Colon (tissue), 2 donors: ENCODE measurements around the gene TNK2.
"Not testable (repeated sequence)": the region's sequence is repeated elsewhere in the genome, so short reads cannot be mapped to it uniquely, and the experiment has no call there.

Experiments used
- FAIRE-seq: peaks from 2 replicates; lab custom pipeline; 2012; peaks lifted over from hg19 to GRCh38; lab: Jason Lieb, UNC
- donor health status: control.
- donor health status: control.

Gene TNK2

GRCh38 chr3:195850857-195851543 lies 57.4 kb downstream of the TNK2 start:
- FAIRE-seq, result no peak

- no peak for FAIRE-seq
Observed at GRCh38 chr3:195849322-195850074, 58.9 kb downstream of the TNK2 start.

GRCh38 chr3:195847055-195847950 lies 61.0 kb downstream of the TNK2 start:
- FAIRE-seq, result no peak

GRCh38 chr3:195845483-195845882 lies 62.9 kb downstream of the TNK2 start:
- no peak for FAIRE-seq

- no peak for FAIRE-seq
Observed at GRCh38 chr3:195844671-195845218, 63.6 kb downstream of the TNK2 start.

- no peak for FAIRE-seq
Observed at GRCh38 chr3:195839260-195840010, 68.9 kb downstream of the TNK2 start.

- FAIRE-seq, result no peak
Observed at GRCh38 chr3:195838714-195839113, 69.6 kb downstream of the TNK2 start.

- no peak for FAIRE-seq
Observed at GRCh38 chr3:195836476-195837135, 71.7 kb downstream of the TNK2 start.

- no peak for FAIRE-seq
Observed at GRCh38 chr3:195835791-195836190, 72.6 kb downstream of the TNK2 start.

- no peak for FAIRE-seq
Observed at GRCh38 chr3:195834675-195835583, 73.4 kb downstream of the TNK2 start.

GRCh38 chr3:195829897-195830254 lies 78.5 kb downstream of the TNK2 start:
- no peak for FAIRE-seq

GRCh38 chr3:195828762-195829161 lies 79.6 kb downstream of the TNK2 start:
- no peak for FAIRE-seq

- FAIRE-seq, result no peak
Observed at GRCh38 chr3:195825857-195826804, 82.2 kb downstream of the TNK2 start.

GRCh38 chr3:195825191-195825588 lies 83.2 kb downstream of the TNK2 start:
- no peak for FAIRE-seq

GRCh38 chr3:195824425-195825190 lies 83.7 kb downstream of the TNK2 start:
- FAIRE-seq, result not testable (repeated sequence)

GRCh38 chr3:195823999-195824398 lies 84.4 kb downstream of the TNK2 start:
- FAIRE-seq, result no peak

- FAIRE-seq, result no peak
Observed at GRCh38 chr3:195823280-195823679, 85.1 kb downstream of the TNK2 start.

- no peak for FAIRE-seq
Observed at GRCh38 chr3:195822131-195822696, 86.1 kb downstream of the TNK2 start.
